ENCODE results near the gene LYRM1.

The LYRM1 gene, protein sequence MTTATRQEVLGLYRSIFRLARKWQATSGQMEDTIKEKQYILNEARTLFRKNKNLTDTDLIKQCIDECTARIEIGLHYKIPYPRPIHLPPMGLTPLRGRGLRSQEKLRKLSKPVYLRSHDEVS

DNA sequence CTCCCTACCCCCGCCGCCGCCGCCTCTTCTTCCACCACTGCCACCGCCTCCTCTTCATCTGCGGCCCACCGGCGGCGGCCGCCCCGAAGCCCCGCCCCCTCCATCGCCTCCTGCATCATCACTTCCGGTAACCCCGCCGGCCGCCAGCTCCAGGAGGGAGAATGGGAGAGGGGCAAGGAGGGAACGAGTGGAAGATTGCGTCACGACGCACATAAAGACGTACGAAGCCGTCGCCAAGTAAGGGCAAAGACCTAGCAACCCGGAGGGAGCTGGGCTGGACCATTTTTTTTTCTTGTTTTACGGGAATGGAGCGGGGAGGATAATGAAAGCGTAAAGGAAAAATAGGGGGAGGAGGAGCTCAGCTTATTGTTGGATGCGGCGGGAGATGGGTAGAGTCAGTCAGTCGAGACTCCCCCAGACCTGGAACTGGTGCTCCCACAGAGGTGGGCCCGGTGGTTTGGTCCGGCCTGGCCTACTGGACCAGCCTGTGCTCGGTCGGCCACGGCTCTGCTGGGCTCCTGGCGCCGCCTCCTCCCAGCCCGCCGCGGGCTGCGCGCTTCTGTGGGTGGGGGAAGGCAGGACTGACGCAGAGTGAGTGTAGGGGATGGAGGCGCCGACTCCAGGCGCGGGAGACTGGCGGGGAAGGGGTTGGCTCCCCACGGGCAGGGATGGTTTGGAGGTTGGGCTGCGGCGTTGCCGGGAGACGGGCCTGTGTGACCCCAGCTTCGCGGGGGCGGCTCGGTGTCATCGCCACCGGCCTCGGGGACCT, at the start of gene LYRM1, which contains the start of gene DCUN1D3:
TSS of gene LYRM1 (plus strand) at position 473 of the 769 bp plus-strand sequence. CDS start 14,785 bp downstream, outside the sequence.
TSS of gene DCUN1D3 (minus strand) at position 60 of the 769 bp plus-strand sequence. CDS start 37,820 bp downstream, outside the sequence.
- CTCF ChIA-PET, result interaction anchor here (3.0 kb wide), 1 partner anchor 49 kb away, joined by 14 read pairs; no protein-coding TSS in a partner anchor
- POLR2A ChIA-PET, result interaction anchor here (0.6 to 2.6 kb wide), 13 partner anchors 10 to 200 kb away, joined by 3 to 12 read pairs (median 5); partner anchors contain the start of genes ERI2 and REXO5
- peak within 1 kb of the TSS; percentile 94 for H3K4me3 ChIP-seq (ENCODE audit: low read depth, low read length)
- TF ChIP-seq, protein P1, sequence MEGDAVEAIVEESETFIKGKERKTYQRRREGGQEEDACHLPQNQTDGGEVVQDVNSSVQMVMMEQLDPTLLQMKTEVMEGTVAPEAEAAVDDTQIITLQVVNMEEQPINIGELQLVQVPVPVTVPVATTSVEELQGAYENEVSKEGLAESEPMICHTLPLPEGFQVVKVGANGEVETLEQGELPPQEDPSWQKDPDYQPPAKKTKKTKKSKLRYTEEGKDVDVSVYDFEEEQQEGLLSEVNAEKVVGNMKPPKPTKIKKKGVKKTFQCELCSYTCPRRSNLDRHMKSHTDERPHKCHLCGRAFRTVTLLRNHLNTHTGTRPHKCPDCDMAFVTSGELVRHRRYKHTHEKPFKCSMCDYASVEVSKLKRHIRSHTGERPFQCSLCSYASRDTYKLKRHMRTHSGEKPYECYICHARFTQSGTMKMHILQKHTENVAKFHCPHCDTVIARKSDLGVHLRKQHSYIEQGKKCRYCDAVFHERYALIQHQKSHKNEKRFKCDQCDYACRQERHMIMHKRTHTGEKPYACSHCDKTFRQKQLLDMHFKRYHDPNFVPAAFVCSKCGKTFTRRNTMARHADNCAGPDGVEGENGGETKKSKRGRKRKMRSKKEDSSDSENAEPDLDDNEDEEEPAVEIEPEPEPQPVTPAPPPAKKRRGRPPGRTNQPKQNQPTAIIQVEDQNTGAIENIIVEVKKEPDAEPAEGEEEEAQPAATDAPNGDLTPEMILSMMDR (IDR thresholded peaks at IDR 0.05; ENCODE audit: insufficient read depth, low read length, missing control alignments), result no peak
- peak; percentile 97 for DNase-seq (ENCODE audit: low read depth, low spot score)

DNA sequence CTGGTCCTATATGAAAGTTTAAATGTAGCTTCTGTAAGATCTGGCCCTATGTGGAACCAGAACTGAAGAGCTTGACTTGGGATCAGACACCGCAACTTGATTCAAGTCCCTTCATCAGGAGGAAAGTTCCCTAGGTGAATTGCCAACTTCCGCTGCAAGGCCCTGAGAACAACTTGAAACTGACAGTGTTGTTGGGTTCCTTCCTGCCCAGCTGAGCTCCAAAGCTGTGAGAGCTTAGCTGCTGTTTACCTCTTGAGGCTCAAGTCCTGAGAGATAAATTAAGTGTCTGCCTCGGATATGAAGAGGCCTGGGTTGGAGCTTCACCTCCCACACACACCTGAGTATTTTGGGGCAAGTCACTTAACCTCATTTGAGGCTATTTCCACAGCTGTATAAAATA, 49.6 kb upstream of the LYRM1 start:
- ChIA-PET POLR2A (interaction anchor here (0.8 to 1.5 kb wide), 5 partner anchors 17 to 145 kb away, joined by 3 to 6 read pairs (median 4); partner anchors contain the start of genes DCUN1D3 and LYRM1), CTCF (interaction anchor here (0.9 to 9.5 kb wide), 42 partner anchors 10 to 452 kb away, joined by 3 to 135 read pairs (median 7); partner anchors contain the start of genes DCUN1D3, DNAH3, ERI2 and LDAF1)
- DNase-seq (ENCODE audit: low read depth, low spot score), result no peak
- TF ChIP-seq, protein P1 (IDR thresholded peaks at IDR 0.05; ENCODE audit: insufficient read depth, low read length, missing control alignments), result no peak
- no peak overlapping the region for H3K4me3 ChIP-seq (ENCODE audit: low read depth, low read length)

DNA sequence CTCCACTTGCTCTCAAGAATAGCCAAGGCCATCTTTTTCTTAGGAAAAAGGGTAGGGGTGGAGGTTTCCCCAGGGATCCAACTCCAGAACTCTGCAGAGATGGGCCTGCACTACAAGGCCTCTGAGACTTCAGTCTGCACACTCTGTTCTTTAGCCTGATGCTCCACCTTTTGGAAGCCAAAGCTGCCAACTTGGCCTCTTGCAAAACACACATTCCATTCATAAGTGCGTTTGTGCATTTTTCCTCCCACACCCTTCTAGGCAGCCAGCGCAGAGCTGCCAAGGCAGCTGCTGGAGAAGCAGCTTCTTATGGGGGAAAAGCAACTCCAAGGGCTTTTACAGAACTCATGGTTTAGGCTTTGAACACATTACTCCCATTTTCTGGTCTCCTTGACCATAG, 49.0 kb upstream of the LYRM1 start:
- no peak overlapping the region for H3K4me3 ChIP-seq (ENCODE audit: low read depth, low read length)
- DNase-seq (ENCODE audit: low read depth, low spot score), result peak; percentile 81
- ChIA-PET CTCF (interaction anchor here (0.7 to 9.5 kb wide), 21 partner anchors 10 to 337 kb away, joined by 3 to 135 read pairs (median 7); partner anchors contain the start of genes DCUN1D3, ERI2, LDAF1 and LYRM1), POLR2A (interaction anchor here (0.6 to 1.5 kb wide), 7 partner anchors 14 to 449 kb away, joined by 3 to 6 read pairs (median 3); partner anchors contain the start of genes DCUN1D3 and LYRM1)
- TF ChIP-seq, protein P1 (IDR thresholded peaks at IDR 0.05; ENCODE audit: insufficient read depth, low read length, missing control alignments), result no peak

DNA sequence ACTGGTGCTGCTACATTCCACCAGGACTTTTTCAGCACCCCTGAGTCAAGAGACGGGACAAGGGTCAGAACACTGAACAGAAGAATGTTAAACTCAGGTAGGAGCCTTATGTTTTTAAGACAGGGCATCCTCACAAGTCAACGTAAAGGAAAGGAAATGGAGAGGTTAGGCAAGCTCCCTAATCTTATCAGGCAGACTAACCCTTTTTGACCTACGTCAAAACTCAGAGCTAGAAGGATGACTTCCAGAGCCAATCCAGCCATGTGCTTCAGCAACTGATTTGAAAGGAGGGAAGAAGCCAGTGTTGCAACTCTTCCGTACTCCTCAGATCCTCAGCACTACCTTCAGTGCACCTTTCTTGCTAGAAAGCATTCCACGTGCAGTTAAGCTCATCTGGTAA, 47.4 kb upstream of the LYRM1 start:
- ChIA-PET POLR2A (no interaction called here), CTCF (interaction anchor here (1.1 to 9.5 kb wide), 4 partner anchors 12 to 449 kb away, joined by 3 to 135 read pairs (median 82); no protein-coding TSS in a partner anchor)
- H3K4me3 ChIP-seq (ENCODE audit: low read depth, low read length), result no peak overlapping the region
- DNase-seq (ENCODE audit: low read depth, low spot score), result no peak
- TF ChIP-seq, protein P1 (IDR thresholded peaks at IDR 0.05; ENCODE audit: insufficient read depth, low read length, missing control alignments), result no peak

DNA sequence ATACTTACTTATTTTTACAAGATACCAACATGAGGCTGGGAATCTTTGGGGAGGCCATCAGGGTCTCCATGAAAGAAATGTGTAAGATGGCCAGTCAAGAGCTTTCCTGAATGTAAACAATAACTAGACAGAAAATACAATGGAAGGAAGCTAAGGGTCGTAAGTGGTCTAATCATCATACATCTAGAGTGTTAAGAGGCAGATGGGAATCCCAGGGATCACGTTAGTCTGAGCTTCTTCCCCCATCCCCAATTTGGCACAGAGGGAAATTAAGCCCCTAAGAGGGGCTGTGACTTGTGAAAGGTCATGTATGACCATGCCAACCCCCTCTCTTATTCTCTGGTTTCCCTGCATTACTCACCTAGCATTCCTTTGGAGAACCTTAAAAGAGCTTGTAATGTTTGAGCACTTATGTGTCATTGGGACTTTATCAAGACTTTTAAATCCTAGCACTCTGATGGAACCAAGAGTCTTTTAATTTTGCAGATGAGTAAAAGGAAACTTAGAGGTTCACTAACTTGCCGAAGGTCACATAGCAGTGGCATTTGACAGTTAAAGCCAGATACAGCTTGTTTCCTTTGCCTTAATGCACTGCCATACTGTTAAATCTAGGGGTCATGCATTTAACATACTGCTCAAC, 46.5 kb upstream of the LYRM1 start:
- ChIA-PET POLR2A (interaction anchor here (1.0 kb wide), 1 partner anchor 12 kb away, joined by 3 read pairs; no protein-coding TSS in a partner anchor), CTCF (interaction anchor here (0.7 to 7.6 kb wide), 4 partner anchors 11 to 448 kb away, joined by 3 to 75 read pairs (median 4); no protein-coding TSS in a partner anchor)
- TF ChIP-seq, protein P1 (IDR thresholded peaks at IDR 0.05; ENCODE audit: insufficient read depth, low read length, missing control alignments), result no peak
- H3K4me3 ChIP-seq (ENCODE audit: low read depth, low read length), result no peak overlapping the region
- no peak for DNase-seq (ENCODE audit: low read depth, low spot score)
